Measurements from ENCODE around the gene KIRREL3.

GRCh38 chr11:126564566-126564965 lies 436.0 kb downstream of the KIRREL3 start:
- TF ChIP-seq POLR2A (IDR thresholded peaks at IDR 0.05) (no peak), CTCF (IDR thresholded peaks at IDR 0.05) (no peak)

Data from esophagus squamous epithelium (tissue), 4 donors.